ENCODE results near the gene CCSER1.
"Not testable (repeated sequence)": the region's sequence is repeated elsewhere in the genome, so short reads cannot be mapped to it uniquely, and the experiment has no call there.

Gene CCSER1

DNA sequence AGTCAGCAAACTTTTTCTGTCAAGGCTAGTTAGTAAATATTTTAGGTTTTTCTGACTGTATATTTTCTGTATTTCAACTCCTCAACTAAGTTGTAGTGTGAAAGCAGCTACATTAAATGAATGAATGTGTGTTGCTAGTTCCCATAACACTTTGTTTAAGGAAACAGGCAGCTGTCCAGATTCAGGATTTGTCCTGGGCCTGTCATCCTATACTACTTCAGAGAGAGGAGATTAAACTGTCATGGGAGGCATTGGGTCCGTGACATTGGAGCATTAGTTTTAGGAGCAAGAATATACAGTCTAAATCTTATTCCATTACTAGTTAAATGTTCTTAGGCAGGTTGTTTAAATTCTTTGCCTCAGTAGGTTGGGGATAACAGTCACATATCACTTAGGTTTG is 516.0 kb downstream of the CCSER1 start:
- no peak for DNase-seq (ENCODE audit: low read depth in 1 of 2, low spot score in 1 of 2)

DNA sequence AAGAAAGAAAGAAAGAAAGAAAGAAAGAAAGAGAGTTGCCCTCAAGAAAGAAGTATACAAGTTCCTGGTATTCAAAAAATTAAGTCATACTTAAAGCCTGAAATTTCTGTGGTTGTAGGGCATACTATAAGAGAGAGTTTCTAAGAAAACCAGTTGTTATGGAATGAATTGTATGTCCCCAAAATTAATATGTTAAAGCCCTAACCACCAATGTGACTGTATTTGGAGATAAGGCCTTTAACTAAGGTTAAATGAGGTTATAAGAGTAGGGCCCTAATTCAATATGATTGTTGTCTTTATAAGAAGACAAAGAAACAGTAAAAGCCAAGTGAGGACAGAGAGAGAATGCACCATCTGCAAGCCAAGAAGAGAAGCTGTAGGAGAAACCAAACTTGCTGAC is 521.1 kb downstream of the CCSER1 start:
- no peak for DNase-seq (ENCODE audit: low read depth in 1 of 2, low spot score in 1 of 2)

DNA sequence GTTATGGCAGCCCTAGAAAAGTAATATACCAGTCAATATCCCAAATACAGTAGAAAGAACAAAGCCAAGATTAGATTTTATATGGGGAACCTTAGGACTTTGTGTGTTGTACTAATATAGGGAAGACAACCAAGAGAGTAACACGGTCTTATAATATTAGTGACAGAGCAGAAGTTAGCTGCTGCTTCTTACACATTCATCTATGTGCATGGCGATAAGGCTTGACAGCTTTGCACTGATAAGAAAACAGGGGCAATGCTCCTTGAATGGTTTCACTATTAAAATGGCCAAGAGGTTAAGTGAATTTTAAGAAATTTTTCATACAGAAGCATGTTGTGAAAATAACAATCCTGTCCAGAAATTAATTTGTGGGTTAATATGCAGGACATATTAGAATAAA is 521.6 kb downstream of the CCSER1 start:
- no peak for DNase-seq (ENCODE audit: low read depth in 1 of 2, low spot score in 1 of 2)

DNA sequence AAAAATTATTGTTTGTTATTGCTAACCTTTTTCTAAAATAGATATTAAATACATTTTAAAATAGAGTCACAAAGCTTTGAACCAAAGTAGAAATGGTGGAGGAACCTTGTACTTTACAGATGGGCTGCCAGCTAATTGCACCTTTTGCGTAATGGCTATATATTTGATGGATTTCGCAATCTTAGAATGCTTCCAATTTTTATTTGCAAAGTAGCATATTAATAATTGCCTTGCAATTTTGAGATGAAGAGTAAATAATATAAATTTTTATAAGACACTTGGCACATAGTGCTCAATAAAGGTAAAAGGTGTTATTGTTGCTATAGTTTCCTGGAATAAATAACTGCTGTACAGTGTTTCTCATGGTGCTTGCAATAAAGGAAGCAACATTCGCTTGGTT is 533.5 kb downstream of the CCSER1 start:
- no peak for DNase-seq (ENCODE audit: low read depth in 1 of 2, low spot score in 1 of 2)

DNA sequence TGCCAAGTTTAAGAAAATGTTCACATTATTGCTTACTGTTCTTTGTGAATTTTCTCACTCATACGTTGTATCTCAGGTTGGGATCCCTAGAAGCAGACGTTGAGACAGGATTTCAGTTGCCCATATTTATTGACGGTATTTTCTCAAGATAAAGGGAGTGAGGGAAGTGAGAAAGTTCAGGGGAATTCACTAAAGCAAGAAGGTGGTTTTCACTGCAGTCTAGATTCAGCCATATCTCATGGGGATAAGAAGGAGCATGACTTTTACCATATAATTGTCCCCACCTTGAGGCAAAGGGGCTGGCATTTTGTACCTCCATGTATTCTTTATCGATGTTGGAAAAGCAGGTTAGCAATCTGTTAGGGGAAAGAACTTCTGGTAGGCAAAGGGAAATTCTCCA is 543.0 kb downstream of the CCSER1 start:
- DNase-seq (ENCODE audit: low read depth in 1 of 2, low spot score in 1 of 2) = no peak

DNA sequence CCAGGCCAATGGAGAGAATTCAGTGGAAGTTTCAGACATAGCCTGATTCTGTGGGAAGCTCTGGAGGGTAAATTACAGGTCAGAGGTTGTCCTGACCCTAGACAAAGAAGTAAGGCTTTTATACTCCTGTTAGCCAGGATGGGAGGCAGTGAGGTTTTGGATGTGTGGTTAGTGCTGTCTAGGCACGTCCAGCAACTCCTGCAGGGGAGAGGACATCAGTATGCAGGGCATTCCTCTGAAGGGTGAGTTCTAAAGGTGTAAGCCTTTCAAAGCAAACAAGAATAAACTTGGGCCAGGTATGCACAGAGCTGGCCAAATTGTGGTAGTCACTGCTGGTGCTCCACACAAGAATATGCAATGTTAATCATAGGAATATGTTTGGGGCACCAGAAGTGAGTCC is 562.5 kb downstream of the CCSER1 start:
- DNase-seq (ENCODE audit: low read depth in 1 of 2, low spot score in 1 of 2) = no peak

DNA sequence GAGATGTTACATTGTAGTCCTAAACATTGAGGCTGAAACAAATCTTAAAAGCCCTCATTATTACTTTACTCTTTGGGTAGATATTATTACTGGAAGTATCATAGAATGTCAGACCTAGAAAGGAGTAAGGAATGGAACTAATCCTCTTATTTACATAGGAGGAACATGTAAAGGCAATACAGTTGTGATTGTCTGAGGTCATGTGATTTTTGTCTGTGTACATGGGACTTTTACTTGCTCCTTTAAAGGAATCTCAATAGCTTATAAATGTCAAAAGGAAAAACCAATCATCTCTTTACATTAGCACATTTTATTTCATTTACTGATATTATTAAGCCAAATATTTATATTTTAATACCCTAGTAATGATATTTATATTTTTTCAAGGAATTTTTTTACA is 568.2 kb downstream of the CCSER1 start:
- no peak for DNase-seq (ENCODE audit: low read depth in 1 of 2, low spot score in 1 of 2)

DNA sequence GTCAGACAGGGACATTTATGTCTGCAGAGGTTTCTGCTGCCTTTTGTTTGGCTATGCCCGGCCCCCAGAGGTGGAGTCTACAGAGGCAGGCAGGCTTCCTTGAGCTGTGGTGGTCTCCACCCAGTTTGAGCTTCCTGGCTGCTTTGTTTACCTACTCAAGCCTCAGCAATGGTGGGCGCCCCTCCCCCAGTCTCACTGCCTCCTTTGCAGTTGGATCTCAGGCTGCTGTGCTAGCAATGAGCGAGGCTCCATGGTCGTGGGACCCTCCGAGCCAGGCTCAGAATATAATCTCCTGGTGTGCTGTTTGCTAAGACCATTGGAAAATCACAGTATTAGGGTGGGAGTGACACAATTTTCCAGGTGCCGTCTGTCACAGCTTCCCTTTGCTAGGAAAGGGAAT is 578.3 kb downstream of the CCSER1 start:
- DNase-seq (ENCODE audit: low read depth in 1 of 2, low spot score in 1 of 2) = not testable (repeated sequence)

DNA sequence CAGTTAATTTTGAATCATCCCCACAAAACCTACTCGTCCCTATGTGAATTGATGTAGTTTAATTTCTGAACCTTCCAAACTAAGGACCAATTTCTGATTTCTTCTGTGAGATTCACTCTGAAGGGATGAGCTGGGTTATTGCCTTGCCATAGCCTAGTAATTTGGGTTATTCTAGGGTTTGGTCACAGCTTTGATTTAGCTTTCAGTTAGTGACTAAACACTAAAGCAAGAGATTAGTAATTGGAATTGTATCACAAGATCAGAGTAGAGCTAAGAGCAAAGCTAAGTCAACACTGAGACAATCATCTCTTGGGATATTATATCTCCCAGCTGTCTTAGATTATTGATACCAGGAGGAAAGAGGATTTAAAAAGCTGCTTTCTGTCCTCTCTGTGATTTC is 588.0 kb downstream of the CCSER1 start:
- DNase-seq (ENCODE audit: low read depth in 1 of 2, low spot score in 1 of 2) = no peak

DNA sequence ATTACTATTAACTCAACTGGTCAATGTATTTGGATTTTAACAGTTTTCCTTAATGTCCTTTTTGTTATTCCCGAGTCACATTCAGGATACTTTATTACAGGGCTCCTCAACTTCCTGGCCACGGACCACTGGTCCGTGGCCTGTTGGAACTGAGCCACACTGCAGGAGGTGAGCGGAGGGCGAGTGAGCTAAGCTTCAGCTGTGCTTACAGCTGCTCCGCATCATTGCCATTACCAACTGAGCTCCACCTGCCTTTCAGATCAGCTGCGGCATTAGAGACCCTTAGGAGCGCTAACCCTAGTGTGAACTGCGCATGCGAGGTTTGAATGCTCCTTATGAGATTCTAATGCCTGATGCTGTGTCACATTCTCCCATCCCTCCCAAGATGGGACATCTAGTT is 591.7 kb downstream of the CCSER1 start:
- DNase-seq (ENCODE audit: low read depth in 1 of 2, low spot score in 1 of 2) = no peak

DNA sequence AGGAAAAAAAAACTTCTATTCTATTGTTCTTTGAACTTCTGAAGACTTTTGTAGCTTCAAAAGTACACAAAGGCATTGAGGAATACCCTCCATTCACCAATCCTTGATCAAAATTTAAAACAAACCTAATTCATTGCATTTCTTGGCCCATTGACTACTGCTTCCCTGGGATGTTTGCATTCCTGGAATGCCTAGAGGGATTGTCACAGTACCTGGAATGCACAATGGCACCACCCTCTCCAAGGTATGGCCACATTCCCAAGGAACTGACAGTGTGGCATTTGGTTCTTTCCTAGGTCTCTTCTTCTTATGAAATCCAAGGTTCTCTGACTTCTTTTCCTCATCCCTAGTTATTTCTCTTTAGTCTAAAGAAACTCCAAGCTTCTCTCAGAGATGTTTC is 600.7 kb downstream of the CCSER1 start:
- no peak for DNase-seq (ENCODE audit: low read depth in 1 of 2, low spot score in 1 of 2)

DNA sequence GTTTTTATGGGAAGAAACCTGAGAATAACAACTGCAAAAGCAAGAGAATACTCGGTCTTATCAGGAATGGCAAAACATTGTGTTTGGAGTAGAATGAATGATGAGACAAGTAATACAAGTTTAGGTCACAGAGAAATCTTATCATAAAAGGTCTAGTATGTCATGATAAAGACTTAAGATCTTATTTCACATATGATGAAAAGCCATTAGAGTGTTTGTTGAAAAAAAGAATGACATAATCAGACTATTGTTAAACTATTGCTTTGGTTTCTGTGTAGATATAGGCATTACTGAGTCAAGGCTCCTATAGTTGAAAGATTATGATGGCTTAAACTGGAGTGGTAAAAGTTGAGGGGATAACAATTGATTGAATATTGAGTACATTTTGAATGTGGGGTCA is 603.6 kb downstream of the CCSER1 start:
- DNase-seq (ENCODE audit: low read depth in 1 of 2, low spot score in 1 of 2) = no peak

DNA sequence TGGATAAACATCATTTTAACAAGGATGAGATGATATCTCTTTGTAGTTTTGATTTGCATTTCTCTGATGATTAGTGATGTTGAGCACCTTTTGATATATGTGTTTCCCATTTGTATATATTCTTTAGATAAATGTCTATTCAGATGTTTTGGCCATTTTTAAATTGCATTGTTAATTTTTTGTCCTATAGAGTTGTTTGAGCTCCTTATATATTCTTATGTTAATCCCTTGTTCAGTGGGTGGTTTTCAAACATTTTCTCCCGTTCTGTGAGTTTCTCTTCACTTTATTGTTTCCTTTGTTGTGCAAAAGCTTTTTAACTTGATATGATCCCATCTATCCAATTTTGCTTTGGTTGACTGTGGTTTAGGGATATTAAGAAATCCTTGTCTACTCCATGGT is 606.0 kb downstream of the CCSER1 start:
- no peak for DNase-seq (ENCODE audit: low read depth in 1 of 2, low spot score in 1 of 2)

DNA sequence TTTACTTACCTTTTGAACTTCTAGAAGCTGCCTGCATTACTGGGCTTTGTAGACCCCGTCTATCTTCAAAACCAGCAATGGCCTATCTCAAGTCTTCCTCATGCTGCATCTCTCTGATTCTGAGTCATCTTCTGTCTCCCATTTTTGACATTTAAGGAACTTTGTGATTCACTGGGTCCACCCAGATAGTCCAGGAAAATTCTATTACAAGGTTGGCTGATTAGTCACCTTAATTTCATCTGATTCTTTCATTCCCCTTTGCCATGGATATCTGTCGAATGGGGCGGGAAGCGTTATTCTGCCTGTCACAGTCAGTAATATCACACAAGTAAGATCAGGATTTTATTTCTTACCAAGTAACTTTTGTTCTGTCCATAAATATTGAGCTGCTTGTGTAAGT is 618.0 kb downstream of the CCSER1 start:
- DNase-seq (ENCODE audit: low read depth in 1 of 2, low spot score in 1 of 2) = no peak

DNA sequence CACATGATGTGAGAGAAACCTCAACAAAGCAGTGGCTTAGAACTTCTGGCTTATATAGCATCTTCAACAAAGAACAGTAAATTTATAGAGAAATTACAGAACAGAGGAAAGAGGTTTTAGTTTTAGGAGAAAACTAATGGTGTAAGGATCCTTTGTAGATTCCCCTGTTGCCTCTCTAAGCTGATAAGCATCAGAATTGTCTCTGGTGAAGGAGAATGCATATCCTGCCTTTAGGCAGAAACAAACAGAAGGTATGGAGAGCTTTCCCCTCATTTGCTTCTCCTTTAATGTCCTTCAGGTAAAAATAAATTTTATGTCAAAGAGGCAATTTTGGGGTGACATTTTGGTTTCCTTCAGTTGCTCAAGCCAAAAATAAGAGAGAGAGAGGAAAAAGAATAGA is 625.9 kb downstream of the CCSER1 start:
- DNase-seq (ENCODE audit: low read depth in 1 of 2, low spot score in 1 of 2) = no peak

DNA sequence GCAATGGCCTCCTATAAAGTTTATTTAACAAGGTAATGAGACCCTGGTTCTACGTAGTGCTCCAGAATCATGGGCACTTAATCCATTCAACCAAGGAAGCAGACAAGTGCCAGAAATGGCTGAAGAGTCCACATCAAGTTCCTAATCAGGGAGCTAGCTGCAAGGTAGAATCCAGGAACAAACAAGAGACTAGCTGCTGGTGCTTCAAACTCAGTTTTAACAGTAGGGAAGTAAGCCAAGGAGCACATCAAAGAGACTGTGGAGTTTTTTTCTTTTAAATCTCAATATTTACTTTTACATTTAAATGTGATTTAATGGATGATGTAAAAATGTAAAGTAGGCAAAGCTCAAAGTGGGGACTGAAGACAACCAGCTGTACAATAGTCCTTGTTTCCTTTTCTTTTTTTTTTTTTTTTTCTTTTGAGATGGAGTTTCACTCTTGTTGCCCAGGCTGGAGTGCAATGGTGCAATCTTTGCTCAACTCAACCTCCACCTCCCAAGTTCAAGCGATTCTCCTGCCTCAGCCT is 630.4 kb downstream of the CCSER1 start:
- DNase-seq (ENCODE audit: low read depth in 1 of 2, low spot score in 1 of 2) = no peak

DNA sequence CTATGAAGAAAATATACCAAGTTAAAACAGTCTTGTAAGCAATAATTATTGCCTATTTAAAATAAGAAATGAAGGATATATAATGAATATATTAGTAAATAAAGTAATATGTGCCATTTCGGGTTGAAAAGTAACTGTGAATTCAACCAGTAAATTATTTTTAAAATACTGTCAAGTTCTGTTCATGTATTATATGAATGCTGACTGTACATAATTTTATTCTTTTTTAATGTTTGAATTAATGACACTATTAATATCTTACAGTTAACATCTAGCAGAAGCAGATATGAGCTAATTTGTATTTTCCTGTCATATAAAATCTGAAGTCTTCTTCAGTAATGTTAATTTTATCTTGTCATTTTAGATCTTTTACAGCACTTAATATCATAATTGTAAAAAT is 632.9 kb downstream of the CCSER1 start:
- DNase-seq (ENCODE audit: low read depth in 1 of 2, low spot score in 1 of 2) = no peak

DNA sequence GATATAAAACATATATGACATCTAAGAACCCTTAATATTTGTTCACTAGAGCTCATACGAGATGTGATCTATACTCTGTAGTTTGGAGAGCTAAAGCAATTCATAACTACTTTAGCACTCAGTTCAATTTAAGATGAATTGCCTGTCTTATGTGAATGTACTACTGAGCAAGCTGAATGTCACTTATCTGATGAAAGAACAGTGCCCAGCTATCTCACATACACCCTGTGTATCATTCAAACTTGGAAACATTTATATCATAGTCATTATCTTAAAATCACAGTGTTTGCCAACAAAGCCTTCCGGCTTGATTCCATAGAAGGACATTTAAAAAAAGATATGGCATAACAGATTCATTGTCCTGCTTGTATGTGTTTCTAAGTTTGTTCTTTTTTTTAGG is 639.6 kb downstream of the CCSER1 start:
- DNase-seq (ENCODE audit: low read depth in 1 of 2, low spot score in 1 of 2) = no peak

DNA sequence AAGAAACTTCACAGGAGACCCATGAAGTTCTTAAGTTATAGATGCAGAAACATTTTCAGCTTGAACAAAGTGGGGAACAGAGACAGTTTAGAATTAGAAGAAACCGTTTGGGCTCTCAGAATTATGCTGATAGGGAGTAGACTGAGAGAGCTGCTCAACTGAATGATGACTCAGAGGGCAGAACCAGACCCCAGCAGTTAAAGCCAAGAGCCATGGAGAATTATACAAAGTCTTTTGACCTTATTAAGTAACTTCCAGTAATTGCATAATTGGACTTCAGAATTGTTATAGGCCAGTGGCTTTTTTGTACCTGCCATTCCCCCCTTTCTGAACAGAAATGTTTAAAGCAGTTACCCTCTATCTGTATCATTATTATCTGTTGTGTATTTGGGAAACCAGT is 642.1 kb downstream of the CCSER1 start:
- no peak for DNase-seq (ENCODE audit: low read depth in 1 of 2, low spot score in 1 of 2)

DNA sequence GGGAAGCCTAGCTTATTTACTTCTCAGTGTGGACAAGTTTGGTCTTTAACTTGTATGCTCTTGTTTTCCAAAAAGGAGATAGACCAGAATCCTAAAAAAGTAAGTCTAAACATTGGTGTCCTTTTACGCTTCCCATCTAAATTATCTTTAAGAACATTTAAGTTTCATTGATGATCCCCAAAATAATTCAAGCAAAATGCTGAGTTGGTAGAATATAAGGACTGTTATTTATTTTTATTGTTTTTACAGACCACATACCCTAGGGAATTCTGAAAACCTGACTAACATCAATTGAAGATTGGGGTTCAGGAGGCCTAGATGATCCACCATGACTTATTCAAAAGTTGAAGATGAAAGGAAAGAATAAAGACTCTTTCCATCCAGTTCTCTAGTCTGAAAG is 653.0 kb downstream of the CCSER1 start:
- DNase-seq (ENCODE audit: low read depth in 1 of 2, low spot score in 1 of 2) = no peak

DNA sequence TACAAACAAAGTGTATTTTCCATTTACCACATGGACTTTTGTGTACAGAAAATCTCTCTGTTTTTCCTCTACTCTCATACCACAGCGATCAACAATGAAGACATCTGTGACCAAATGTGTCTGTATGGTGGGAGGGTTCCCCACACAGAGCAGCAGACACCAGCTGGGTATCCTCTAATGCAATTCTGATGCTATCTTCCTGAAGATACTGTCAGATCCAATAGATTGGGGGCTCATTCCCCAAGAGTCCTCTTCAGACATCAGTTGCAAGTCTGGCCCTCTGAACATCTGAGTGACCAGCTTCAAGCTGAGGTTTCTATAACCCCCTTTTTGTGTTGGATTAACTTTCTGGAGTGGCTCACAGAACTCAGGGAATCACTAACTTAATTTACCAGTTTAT is 659.4 kb downstream of the CCSER1 start:
- no peak for DNase-seq (ENCODE audit: low read depth in 1 of 2, low spot score in 1 of 2)

DNA sequence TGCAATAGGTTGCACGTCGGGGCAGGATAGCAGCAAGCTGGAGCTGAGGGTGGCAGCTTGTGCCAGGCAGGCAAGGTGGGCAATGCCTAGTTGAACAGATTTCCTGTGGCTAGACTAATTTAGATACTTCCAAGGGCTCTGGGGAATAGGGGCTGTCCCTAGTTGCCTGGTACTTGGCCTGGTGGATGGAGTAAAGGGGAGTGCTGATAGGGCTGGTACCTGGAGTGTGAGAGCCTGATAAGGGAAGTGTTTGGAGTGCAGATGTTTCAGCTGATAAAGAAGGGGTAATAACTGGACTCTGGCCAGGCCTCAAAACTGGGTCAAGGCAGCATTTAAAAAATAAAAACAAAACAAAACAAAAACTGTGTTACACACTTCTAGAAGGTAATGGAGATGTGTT is 665.5 kb downstream of the CCSER1 start:
- no peak for DNase-seq (ENCODE audit: low read depth in 1 of 2, low spot score in 1 of 2)

DNA sequence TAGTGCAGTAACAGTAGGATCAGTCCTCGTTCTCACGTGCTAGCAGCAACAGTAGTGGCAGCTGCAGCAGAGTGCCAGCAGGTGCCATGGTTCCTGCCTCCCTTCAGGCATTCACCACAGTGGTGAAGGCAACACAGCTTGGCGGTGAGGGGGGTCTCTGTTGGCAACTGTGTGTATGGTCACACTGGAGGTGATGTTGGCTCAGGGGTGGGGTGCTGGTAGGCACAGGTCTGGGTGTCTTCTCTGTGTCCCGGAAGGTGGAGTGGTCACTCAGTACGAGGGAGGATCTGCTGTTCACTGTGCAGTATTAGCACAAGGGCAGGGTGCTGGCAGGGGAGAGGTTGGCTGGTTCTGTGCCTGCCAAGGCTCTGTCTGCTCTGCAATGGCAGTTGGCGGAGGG is 671.8 kb downstream of the CCSER1 start:
- no peak for DNase-seq (ENCODE audit: low read depth in 1 of 2, low spot score in 1 of 2)

DNA sequence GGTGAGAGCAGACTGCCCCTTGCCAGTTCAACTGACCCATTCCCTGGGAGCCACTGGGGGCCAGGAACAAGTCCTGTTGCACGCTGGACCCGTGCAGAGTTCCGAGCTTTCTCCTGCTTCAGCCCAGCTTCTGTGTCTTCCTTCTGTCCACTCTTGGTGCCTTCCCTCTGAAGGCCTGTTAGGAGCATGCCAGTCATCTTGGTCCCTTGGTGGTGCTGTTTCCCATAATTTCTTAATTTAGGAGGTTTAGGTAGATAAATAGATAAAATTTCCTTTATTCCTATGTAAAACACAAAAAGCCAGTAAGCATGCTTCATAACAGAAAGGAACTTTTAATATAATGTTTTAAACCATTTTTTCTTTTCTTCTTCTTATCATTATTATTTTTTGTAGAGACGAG is 672.7 kb downstream of the CCSER1 start:
- DNase-seq (ENCODE audit: low read depth in 1 of 2, low spot score in 1 of 2) = no peak
